Measurements from ENCODE around the gene SH2B2. TPM values are rescaled to one million over a fixed set of nuclear protein-coding genes. Genes with fewer than 3 reads are reported as not detected.

The SH2B2 gene
- total RNA-seq, 1 experiment from 2014 or later, result 14.7 TPM

- peak; percentile 51 for ATAC-seq
- Mint-ChIP-seq H3K36me3 (no peaks in the 10 kb centered on the region), H3K27ac (no peak overlapping the region; the same call in 1 of the 2 replicates), H3K4me3 (no peak overlapping the region), H3K27me3 (ENCODE audit: low read depth) (no peaks in the 10 kb centered on the region; the same call in 1 of the 2 replicates), H3K9me3 (no peaks in the 10 kb centered on the region), H3K4me1 (peaks cover 14% of the 10 kb centered on the region)
- TF ChIP-seq ZBTB43 (CRISPR knock-in tag; IDR thresholded peaks at IDR 0.05) (no peak), ZNF425 (CRISPR knock-in tag; conservative IDR thresholded peaks at IDR 0.05) (no peak), AFF4 (CRISPR knock-in tag; IDR thresholded peaks at IDR 0.05; ENCODE audit: borderline replicate concordance) (no peak), NR2C2 (CRISPR knock-in tag; IDR thresholded peaks at IDR 0.05) (no peak), ZNF317 (CRISPR knock-in tag; IDR thresholded peaks at IDR 0.05; ENCODE audit: borderline replicate concordance, low read depth) (no peak), IRF2 (CRISPR knock-in tag; IDR thresholded peaks at IDR 0.05; ENCODE audit: borderline replicate concordance, low read depth) (no peak), GTF2I (CRISPR knock-in tag; conservative IDR thresholded peaks at IDR 0.05) (no peak), ZNF263 (CRISPR knock-in tag; IDR thresholded peaks at IDR 0.05; ENCODE audit: low read depth) (no peak), CBFB (CRISPR knock-in tag; IDR thresholded peaks at IDR 0.05; ENCODE audit: low read depth) (no peak), ZNF512 (CRISPR knock-in tag; IDR thresholded peaks at IDR 0.05; ENCODE audit: borderline replicate concordance) (no peak), NFYB (CRISPR knock-in tag; conservative IDR thresholded peaks at IDR 0.05; ENCODE audit: low read depth) (no peak), GRHL2 (CRISPR knock-in tag; IDR thresholded peaks at IDR 0.05; ENCODE audit: insufficient replicate concordance, severe bottlenecking) (no peak)
- TF ChIP-seq, protein P1, sequence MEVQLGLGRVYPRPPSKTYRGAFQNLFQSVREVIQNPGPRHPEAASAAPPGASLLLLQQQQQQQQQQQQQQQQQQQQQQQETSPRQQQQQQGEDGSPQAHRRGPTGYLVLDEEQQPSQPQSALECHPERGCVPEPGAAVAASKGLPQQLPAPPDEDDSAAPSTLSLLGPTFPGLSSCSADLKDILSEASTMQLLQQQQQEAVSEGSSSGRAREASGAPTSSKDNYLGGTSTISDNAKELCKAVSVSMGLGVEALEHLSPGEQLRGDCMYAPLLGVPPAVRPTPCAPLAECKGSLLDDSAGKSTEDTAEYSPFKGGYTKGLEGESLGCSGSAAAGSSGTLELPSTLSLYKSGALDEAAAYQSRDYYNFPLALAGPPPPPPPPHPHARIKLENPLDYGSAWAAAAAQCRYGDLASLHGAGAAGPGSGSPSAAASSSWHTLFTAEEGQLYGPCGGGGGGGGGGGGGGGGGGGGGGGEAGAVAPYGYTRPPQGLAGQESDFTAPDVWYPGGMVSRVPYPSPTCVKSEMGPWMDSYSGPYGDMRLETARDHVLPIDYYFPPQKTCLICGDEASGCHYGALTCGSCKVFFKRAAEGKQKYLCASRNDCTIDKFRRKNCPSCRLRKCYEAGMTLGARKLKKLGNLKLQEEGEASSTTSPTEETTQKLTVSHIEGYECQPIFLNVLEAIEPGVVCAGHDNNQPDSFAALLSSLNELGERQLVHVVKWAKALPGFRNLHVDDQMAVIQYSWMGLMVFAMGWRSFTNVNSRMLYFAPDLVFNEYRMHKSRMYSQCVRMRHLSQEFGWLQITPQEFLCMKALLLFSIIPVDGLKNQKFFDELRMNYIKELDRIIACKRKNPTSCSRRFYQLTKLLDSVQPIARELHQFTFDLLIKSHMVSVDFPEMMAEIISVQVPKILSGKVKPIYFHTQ (CRISPR knock-in tag; IDR thresholded peaks at IDR 0.05), result no peak
- TF ChIP-seq, protein P2, sequence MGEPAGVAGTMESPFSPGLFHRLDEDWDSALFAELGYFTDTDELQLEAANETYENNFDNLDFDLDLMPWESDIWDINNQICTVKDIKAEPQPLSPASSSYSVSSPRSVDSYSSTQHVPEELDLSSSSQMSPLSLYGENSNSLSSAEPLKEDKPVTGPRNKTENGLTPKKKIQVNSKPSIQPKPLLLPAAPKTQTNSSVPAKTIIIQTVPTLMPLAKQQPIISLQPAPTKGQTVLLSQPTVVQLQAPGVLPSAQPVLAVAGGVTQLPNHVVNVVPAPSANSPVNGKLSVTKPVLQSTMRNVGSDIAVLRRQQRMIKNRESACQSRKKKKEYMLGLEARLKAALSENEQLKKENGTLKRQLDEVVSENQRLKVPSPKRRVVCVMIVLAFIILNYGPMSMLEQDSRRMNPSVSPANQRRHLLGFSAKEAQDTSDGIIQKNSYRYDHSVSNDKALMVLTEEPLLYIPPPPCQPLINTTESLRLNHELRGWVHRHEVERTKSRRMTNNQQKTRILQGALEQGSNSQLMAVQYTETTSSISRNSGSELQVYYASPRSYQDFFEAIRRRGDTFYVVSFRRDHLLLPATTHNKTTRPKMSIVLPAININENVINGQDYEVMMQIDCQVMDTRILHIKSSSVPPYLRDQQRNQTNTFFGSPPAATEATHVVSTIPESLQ (CRISPR knock-in tag; IDR thresholded peaks at IDR 0.05), result no peak
- ChIA-PET POLR2A (no interaction called here), CTCF (interaction anchor here (1.0 to 1.3 kb wide), 2 partner anchors 12 to 718 kb away, joined by 3 to 4 read pairs; no protein-coding TSS in a partner anchor)
- DNase-seq (ENCODE audit: low spot score), result no peak
These were observed 25.8 kb upstream of the SH2B2 start for GRCh38 chr7:102260856-102261255.
